ENCODE data around the gene IBA57.

DNA sequence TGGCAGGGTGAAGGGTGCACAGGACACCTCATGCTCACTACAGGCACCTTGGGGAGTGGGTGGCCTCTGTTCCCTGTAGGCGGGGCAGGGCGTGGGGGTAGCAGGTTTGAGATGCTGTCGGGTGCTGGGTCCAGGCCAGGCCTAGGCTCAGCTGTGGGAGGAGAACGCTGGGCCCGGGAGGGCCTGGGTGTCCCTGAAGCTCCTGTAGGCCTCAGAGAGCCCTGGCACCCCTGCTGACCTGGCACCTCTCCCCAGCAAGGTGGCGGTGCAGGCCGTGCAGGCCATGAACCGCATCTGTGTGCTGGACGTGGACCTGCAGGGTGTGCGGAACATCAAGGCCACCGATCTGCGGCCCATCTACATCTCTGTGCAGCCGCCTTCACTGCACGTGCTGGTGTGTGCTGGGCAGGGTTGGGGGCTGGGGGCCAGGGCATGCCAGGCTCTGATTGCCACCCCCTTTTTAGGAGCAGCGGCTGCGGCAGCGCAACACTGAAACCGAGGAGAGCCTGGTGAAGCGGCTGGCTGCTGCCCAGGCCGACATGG is 18.4 kb upstream of the IBA57 start:
- no peak for TF ChIP-seq POLR2A (IDR thresholded peaks at IDR 0.05; ENCODE audit: low read depth)
- TF ChIP-seq, protein P1, sequence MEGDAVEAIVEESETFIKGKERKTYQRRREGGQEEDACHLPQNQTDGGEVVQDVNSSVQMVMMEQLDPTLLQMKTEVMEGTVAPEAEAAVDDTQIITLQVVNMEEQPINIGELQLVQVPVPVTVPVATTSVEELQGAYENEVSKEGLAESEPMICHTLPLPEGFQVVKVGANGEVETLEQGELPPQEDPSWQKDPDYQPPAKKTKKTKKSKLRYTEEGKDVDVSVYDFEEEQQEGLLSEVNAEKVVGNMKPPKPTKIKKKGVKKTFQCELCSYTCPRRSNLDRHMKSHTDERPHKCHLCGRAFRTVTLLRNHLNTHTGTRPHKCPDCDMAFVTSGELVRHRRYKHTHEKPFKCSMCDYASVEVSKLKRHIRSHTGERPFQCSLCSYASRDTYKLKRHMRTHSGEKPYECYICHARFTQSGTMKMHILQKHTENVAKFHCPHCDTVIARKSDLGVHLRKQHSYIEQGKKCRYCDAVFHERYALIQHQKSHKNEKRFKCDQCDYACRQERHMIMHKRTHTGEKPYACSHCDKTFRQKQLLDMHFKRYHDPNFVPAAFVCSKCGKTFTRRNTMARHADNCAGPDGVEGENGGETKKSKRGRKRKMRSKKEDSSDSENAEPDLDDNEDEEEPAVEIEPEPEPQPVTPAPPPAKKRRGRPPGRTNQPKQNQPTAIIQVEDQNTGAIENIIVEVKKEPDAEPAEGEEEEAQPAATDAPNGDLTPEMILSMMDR (IDR thresholded peaks at IDR 0.05): no peak
- no peak for TF ChIP-seq POLR2AphosphoS5 (IDR thresholded peaks at IDR 0.05)
- TF ChIP-seq EP300 (IDR thresholded peaks at IDR 0.05): no peak

Data from esophagus muscularis mucosa (tissue), 4 donors.